ENCODE data around the gene CCDC106. TPM values are rescaled to one million over a fixed set of nuclear protein-coding genes. Genes with fewer than 3 reads are reported as not detected.

CCDC106 gene
- 1 to 10 TPM; 4.2 to 4.4 TPM for total RNA-seq

DNA sequence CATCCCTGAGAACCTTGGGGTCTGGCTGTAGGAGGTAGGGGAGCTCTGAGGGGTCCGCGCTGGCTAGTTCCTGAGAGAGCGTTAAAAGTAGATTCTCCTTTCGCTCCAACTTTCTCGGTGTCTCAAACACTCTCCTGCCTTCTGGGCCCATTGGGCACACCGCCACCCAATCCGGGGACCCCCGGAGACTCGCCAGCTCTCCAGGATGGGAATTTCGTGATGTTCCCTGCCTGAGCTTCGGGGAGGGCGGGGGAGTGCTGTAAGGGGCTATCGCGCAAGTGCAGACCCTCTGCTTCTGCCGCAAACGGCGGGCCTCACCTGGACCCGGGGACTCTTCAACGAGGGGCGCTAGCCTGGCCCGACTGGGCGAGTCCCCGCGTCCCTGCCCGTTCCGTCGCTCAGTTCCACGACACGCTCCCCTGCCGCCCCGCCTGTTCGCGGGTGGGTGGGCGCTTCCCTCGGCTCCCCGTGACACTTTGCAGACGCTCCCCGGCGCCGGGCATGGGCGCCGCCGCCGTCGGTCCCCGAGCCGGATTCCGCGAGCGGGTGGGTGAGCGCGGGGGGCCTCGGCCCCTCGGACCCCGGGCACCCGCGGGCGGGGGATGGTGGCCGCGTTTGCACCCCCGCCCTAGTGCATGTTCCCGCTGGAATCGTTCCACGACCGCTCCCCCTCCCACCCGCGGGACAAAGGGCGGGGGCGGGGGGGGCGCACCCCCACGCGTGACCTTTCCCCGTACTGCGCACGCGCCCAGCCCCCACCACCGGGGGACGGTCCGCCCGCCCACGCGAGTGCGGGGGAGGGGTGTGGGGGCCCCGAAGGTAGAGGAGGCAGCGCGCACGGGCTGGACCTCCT is at the start of gene CCDC106:
Gene CCDC106 (plus strand): TSS at position 481 of the 853 bp plus-strand sequence. CDS start 835 bp downstream, outside the sequence.
- Mint-ChIP-seq H3K4me1 (ENCODE audit: low read depth) (peaks cover 53% of the 10 kb centered on the region), H3K4me3 (peak within 1 kb of the TSS; percentile 77), H3K9me3 (no peaks in the 10 kb centered on the region), H3K27me3 (ENCODE audit: low read depth) (no peaks in the 10 kb centered on the region), H3K27ac (peak within 1 kb of the TSS; percentile 85), H3K36me3 (ENCODE audit: low read depth) (peaks cover 16% of the 10 kb centered on the region)
- CTCF ChIA-PET: interaction anchor here (0.6 to 2.9 kb wide), 5 partner anchors 10 to 180 kb away, joined by 3 to 20 read pairs (median 6); partner anchors contain the start of gene ZNF865
- peak; percentile 49 for DNase-seq
- intact Hi-C loops (cut with micrococcal nuclease): no loop called here

DNA sequence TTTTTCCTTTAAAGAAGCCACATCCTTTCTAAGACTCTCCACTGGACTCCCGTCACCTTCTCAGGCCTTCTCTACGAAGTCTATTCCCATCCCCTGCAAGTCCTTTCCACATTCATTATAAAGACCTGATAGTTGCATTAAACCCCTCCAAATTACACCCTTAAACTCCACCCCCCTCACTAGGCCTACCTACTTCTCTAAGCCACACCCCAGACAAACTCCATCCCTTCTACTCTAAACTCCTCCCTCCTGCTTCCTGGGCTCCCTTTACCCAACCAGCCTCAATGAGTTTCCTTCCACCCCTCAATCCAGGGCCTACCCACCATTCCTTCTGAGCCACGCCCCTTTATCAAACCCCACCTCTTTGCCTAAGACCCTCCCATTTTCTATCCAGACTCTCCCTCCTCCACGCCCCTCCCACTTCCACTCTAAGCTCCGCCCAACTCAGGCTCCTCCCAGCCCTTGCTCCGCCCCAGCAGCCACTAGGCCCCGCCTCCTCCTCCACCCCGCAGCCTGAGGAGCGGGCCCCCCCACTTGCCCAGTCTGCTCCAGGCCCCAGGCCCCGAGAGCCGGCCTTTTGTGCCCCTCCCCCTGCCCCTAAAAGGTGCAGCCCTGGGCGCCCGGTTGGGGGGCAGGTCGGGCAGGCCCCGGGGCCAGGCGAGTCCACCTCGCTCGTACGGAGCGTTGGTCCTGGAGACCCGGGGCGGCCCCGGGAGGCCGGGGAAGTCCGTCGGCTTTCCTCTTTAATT is 49.1 kb upstream of the CCDC106 start:
- Mint-ChIP-seq H3K4me3 (peak overlapping the region; percentile 88), H3K36me3 (ENCODE audit: low read depth) (peaks cover 34% of the 10 kb centered on the region), H3K4me1 (ENCODE audit: low read depth) (peaks cover 27% of the 10 kb centered on the region), H3K27me3 (ENCODE audit: low read depth) (no peaks in the 10 kb centered on the region), H3K27ac (peak overlapping the region; percentile 99), H3K9me3 (peaks cover 2% of the 10 kb centered on the region)
- intact Hi-C loops (cut with micrococcal nuclease): loop anchor here (1.0 to 2.0 kb wide), 10 partner anchors 12 to 1135 kb away; partner anchors contain the start of genes KMT5C, PPP6R1, RPL28 and ZNF444
- CTCF ChIA-PET: interaction anchor here (0.6 to 3.7 kb wide), 6 partner anchors 11 to 96 kb away, joined by 3 to 11 read pairs (median 4); partner anchors contain the start of gene ZNF784
- peak; percentile 97 for DNase-seq

DNA sequence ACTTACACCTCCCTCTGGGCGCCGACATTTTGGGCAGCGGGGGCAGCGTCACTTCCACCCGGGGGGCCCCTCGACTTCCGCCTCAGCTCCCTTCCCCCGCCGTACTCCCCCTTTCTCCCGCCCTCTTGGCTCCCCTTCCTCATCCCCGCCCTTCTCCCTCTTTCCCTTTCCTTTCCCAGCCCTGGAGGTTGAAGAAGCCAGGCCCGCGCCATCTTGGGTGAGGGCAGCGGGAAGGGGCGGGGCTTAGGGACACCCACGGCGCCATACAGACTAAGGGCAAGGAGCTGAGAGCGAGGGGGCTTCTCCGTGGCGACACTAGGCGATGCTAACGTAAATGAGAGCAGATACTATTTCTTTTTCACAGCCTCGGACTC is 48.6 kb upstream of the CCDC106 start, which contains the start of gene FIZ1:
Gene FIZ1 (minus strand): TSS at position 50 of the 374 bp plus-strand sequence. CDS start 1,652 bp downstream, outside the sequence.
- peak; percentile 98 for DNase-seq
- no peaks in the 10 kb centered on the region for H3K27me3 Mint-ChIP-seq (ENCODE audit: low read depth)
- peak within 1 kb of the TSS; percentile 99 for H3K27ac Mint-ChIP-seq
- H3K4me3 Mint-ChIP-seq: peak within 1 kb of the TSS; percentile 88
- peaks cover 34% of the 10 kb centered on the region for H3K36me3 Mint-ChIP-seq (ENCODE audit: low read depth)
- CTCF ChIA-PET: interaction anchor here (0.6 to 3.7 kb wide), 6 partner anchors 12 to 97 kb away, joined by 3 to 11 read pairs (median 4); partner anchors contain the start of gene ZNF784
- H3K4me1 Mint-ChIP-seq (ENCODE audit: low read depth): peaks cover 29% of the 10 kb centered on the region
- intact Hi-C loops (cut with micrococcal nuclease): loop anchor here (1.0 to 2.0 kb wide), 10 partner anchors 12 to 1135 kb away; partner anchors contain the start of genes KMT5C, PPP6R1, RPL28 and ZNF444
- H3K9me3 Mint-ChIP-seq: peaks cover 2% of the 10 kb centered on the region

DNA sequence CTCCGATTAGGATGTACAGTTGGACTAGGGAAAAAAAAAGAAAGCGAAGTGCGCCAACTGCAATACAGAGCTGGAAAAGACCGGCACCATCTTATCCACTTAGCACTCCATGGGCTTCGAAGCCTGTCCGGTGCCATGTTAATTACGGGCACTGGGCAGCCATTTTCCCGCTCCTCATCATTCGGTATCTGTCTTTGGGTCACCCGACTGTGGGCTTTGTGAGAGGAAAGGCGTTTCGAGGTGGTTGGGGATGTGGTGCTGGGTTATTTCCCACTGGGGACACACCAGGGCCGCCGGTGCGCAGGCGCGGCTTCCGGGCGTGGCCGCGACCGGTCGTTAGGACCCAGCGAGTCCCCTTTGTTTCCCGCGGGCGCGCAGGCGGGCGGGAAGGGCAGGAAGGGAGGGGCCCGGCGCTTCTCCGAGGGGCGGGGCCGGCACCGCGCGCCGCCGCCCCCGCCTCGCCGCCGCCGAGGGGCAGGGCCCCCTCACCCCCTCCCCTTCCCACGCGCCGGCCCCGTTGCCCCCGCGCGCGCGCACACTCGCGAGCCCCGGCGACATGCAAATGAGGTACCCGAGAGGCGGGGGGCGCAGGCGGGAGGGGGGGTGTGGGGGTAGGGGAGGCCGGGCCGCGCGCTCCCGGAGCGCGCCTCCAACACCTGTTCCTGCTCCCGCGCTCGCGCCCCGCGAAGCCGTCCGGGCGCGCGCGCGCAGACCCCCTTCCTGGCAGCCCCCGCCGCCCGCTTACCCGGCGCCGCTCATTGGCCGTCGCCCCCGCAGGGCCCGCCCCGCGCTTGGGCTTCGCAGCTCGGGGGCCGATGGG is 48.0 kb upstream of the CCDC106 start, which contains the start of gene ZNF524:
Gene ZNF524 (plus strand): TSS at position 447 of the 820 bp plus-strand sequence. CDS start 1,825 bp downstream, outside the sequence.
- peak within 1 kb of the TSS; percentile 88 for H3K4me3 Mint-ChIP-seq
- CTCF ChIA-PET: interaction anchor here (0.5 to 3.7 kb wide), 5 partner anchors 24 to 793 kb away, joined by 3 to 11 read pairs (median 4); partner anchors contain the start of genes ZNF582 and ZNF784
- H3K27ac Mint-ChIP-seq: peak within 1 kb of the TSS; percentile 99
- no peaks in the 10 kb centered on the region for H3K27me3 Mint-ChIP-seq (ENCODE audit: low read depth)
- peaks cover 29% of the 10 kb centered on the region for H3K36me3 Mint-ChIP-seq (ENCODE audit: low read depth)
- peaks cover 33% of the 10 kb centered on the region for H3K4me1 Mint-ChIP-seq (ENCODE audit: low read depth)
- DNase-seq: peak; percentile 86
- intact Hi-C loops (cut with micrococcal nuclease): loop anchor here (1.0 to 10.0 kb wide), 11 partner anchors 13 to 1136 kb away; partner anchors contain the start of genes KMT5C, PPP6R1, RPL28 and TNNT1
- peaks cover 2% of the 10 kb centered on the region for H3K9me3 Mint-ChIP-seq

DNA sequence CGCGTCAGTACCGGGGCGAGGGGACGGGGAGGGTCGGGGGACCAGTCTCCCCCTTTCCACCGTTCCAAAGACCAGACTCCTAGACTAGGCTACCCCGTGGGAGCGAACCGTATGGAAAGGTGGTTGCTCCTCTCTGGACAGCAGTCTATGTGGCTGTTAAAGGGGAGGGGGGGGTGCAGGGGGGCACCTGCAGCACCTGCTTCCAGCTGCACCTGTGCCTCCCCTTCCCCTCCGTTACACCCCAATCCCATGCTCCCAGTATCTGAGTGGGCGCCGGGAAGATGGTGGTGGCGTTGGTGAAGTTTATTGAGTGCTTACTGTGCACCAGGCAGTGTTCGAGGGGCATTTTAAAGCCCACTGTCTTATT is 47.4 kb upstream of the CCDC106 start:
- Mint-ChIP-seq H3K4me3 (peak overlapping the region; percentile 82), H3K4me1 (ENCODE audit: low read depth) (peaks cover 33% of the 10 kb centered on the region), H3K36me3 (ENCODE audit: low read depth) (peaks cover 23% of the 10 kb centered on the region), H3K9me3 (peaks cover 2% of the 10 kb centered on the region), H3K27ac (peak overlapping the region; percentile 79), H3K27me3 (ENCODE audit: low read depth) (no peaks in the 10 kb centered on the region)
- intact Hi-C loops (cut with micrococcal nuclease): loop anchor here (10.0 kb wide), 1 partner anchor 456 kb away; the partner anchor contains the start of gene TNNT1
- DNase-seq: no peak
- CTCF ChIA-PET: interaction anchor here (0.5 to 3.7 kb wide), 2 partner anchors 32 to 793 kb away, joined by 4 to 11 read pairs; partner anchors contain the start of gene ZNF582

DNA sequence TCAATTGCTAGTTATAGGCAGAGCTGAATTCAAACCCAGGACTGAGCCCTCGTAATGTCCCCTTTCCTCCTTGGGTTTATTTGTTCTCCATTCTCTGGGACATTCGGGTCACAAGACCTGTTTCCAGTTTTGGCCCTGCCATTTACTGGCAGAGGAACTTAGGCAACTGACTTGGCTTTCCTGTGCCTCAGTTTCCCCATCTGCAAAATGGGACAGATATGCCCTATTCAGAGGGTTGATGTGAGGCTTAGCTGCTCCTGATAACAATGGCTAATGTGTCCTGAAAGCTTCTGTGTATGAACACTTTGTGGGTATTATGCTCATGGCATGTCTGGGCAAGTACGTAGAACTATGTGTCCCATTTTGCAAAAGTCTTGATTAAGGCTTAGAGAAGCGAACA is 46.9 kb upstream of the CCDC106 start:
- DNase-seq: no peak
- CTCF ChIA-PET: interaction anchor here (0.5 to 3.7 kb wide), 2 partner anchors 32 to 792 kb away, joined by 4 to 11 read pairs; partner anchors contain the start of gene ZNF582
- intact Hi-C loops (cut with micrococcal nuclease): loop anchor here (10.0 kb wide), 1 partner anchor 456 kb away; the partner anchor contains the start of gene TNNT1
- Mint-ChIP-seq H3K36me3 (ENCODE audit: low read depth) (peaks cover 21% of the 10 kb centered on the region), H3K4me1 (ENCODE audit: low read depth) (peaks cover 34% of the 10 kb centered on the region), H3K4me3 (peak overlapping the region; percentile 82), H3K27ac (peak overlapping the region; percentile 79), H3K9me3 (peaks cover 2% of the 10 kb centered on the region), H3K27me3 (ENCODE audit: low read depth) (no peaks in the 10 kb centered on the region)

DNA sequence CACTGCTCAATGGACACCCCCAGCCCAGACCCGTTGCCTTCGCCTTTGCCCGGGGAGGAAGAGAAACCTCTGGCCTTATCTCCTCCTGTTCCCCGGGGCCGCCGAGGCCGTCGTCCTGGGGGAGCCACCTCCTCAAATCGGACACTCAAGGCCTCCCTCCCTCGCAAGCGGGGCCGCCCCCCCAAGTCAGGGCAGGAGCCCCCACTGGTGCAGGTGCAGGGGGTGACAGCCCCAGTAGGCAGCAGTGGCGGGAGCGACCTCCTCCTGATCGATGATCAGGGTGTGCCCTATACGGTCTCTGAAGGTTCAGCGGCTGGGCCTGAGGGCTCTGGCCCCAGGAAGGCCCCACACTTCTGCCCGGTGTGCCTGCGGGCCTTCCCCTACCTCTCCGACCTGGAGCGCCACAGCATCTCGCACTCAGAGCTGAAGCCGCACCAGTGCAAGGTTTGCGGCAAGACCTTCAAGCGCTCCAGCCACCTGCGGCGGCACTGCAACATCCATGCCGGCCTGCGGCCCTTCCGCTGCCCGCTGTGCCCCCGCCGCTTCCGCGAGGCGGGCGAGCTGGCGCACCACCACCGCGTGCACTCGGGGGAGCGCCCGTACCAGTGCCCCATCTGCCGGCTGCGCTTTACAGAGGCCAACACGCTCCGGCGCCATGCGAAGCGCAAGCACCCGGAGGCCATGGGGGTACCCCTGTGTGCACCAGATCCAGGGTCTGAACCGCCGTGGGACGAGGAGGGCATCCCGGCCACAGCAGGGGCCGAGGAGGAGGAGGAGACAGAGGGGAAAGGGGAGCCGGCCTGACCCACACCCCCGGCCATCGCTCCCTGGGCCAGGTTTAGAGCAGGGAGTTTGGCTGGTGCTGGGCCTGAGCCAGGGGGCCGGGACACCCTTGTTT is 45.7 kb upstream of the CCDC106 start:
- Mint-ChIP-seq H3K27me3 (ENCODE audit: low read depth) (no peaks in the 10 kb centered on the region), H3K4me1 (ENCODE audit: low read depth) (peaks cover 43% of the 10 kb centered on the region), H3K4me3 (peak overlapping the region; percentile 82), H3K27ac (peak overlapping the region; percentile 79), H3K9me3 (peaks cover 2% of the 10 kb centered on the region), H3K36me3 (ENCODE audit: low read depth) (peaks cover 16% of the 10 kb centered on the region)
- DNase-seq: no peak
- CTCF ChIA-PET: interaction anchor here (3.7 kb wide), 1 partner anchor 31 kb away, joined by 11 read pairs; no protein-coding TSS in a partner anchor
- intact Hi-C loops (cut with micrococcal nuclease): loop anchor here (10.0 kb wide), 1 partner anchor 458 kb away; the partner anchor contains the start of gene TNNT1

DNA sequence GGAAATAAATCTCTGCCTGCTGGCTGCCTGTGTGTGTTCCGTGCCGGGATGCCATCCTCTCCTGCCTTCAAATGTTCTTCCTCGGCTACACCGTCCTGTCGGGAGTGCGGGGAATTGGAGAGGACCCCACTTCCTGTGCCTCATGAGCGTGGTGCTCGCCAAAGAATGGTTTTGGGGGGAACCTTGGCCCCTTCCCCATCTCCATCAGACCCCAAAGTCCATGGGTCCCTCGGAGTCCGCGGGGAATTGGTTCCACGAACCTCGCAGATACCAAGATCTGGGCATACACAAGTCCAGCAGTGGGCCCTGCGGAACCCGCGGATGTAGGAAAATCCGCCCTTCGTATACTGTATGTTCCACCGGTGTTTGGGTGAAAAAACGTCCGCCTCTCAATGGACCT is 44.9 kb upstream of the CCDC106 start:
- Mint-ChIP-seq H3K27ac (peak overlapping the region; percentile 68), H3K9me3 (peaks cover 2% of the 10 kb centered on the region), H3K4me3 (peak overlapping the region; percentile 86), H3K4me1 (ENCODE audit: low read depth) (peaks cover 49% of the 10 kb centered on the region), H3K27me3 (ENCODE audit: low read depth) (no peaks in the 10 kb centered on the region), H3K36me3 (ENCODE audit: low read depth) (peaks cover 19% of the 10 kb centered on the region)
- intact Hi-C loops (cut with micrococcal nuclease): loop anchor here (10.0 kb wide), 1 partner anchor 458 kb away; the partner anchor contains the start of gene TNNT1
- DNase-seq: no peak
- CTCF ChIA-PET: no interaction called here

DNA sequence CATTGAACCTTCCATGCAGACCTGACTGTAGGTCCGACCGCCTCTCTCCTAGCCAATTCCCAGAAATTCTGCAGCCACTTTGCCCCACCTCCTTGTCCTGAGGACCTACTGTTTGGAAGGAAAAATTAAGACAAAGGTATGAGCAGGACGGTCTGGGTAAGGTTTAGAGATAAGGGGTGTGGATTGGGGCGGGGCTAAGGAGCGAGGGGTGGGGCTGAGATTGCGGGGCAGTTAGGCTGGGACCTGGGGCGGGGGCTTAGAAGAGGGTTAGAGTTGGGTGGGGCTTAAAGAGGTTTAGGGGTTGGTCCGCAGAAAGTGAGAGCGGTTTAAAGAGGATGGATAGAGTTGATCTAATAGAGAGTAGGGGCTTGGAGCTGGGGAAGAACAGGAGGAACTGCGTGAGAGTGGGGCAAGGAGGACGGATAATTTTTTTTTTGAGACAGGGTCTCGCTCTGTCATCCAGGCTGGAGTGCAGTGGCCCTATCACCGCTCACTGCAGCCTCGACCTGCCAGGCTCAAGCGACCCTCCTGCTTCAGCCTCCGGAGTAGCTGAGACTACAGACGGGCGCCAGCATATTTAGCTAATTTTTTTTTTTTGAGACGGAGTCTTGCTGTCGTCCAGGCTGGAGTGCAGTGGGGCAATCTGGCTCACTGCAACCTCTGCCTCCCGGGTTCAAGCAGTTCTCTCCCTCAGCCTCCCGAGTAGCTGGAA is 44.3 kb upstream of the CCDC106 start:
- DNase-seq: no peak
- peaks cover 49% of the 10 kb centered on the region for H3K4me1 Mint-ChIP-seq (ENCODE audit: low read depth)
- H3K4me3 Mint-ChIP-seq: peak overlapping the region; percentile 86
- H3K36me3 Mint-ChIP-seq (ENCODE audit: low read depth): peaks cover 17% of the 10 kb centered on the region
- peak overlapping the region; percentile 96 for H3K27ac Mint-ChIP-seq
- H3K9me3 Mint-ChIP-seq: peaks cover 2% of the 10 kb centered on the region
- intact Hi-C loops (cut with micrococcal nuclease): loop anchor here (2.0 to 10.0 kb wide), 2 partner anchors 459 to 487 kb away; partner anchors contain the start of genes PPP1R12C and TNNT1
- CTCF ChIA-PET: interaction anchor here (0.7 kb wide), 2 partner anchors 20 to 35 kb away, joined by 3 to 5 read pairs; no protein-coding TSS in a partner anchor
- H3K27me3 Mint-ChIP-seq (ENCODE audit: low read depth): no peaks in the 10 kb centered on the region

Data from activated naive CD4-positive, alpha-beta T cell treated with anti-CD3 and anti-CD28 coated beads for 36 hours (primary cell).